Keratinocyte (primary cell): ENCODE results near the gene KATNB1. TPM values are rescaled to one million over a fixed set of nuclear protein-coding genes. Genes with fewer than 3 reads are reported as not detected.

ENCODE experiments used
- DNase-seq: peaks from one replicate; pipeline ENCODE4 v3.0.0-alpha.2; 2011; ENCODE audit warnings: low read depth, missing footprints, low spot score
- FAIRE-seq: peaks from 2 replicates; lab custom pipeline; 2011; peaks lifted over from hg19 to GRCh38; lab: Jason Lieb, UNC
- H2AFZ ChIP-seq: 2 replicates; pipeline ENCODE4 v1.6.0; 2012; ENCODE audit warnings: low read length, control low read depth, inconsistent platforms; ENCODE audit not compliant: control insufficient read depth
- H3K27ac ChIP-seq: 2 replicates; pipeline ENCODE4 v1.5.1; 2011; ENCODE audit warnings: low read length; ENCODE audit not compliant: control insufficient read depth, insufficient read depth
- H3K27me3 ChIP-seq: 3 replicates; pipeline ENCODE4 v1.6.0; 2011; ENCODE audit warnings: low read length; ENCODE audit not compliant: control insufficient read depth, insufficient read depth; ENCODE audit errors: extremely low read depth
- H3K36me3 ChIP-seq, 2 experiments: 2 replicates in 1 of 2; 3 replicates in 1 of 2; pipeline ENCODE4 v1.5.1; 2011; ENCODE audit warnings: low read length in 2 of 2, mild to moderate bottlenecking in 1 of 2; ENCODE audit not compliant: control insufficient read depth in 2 of 2, insufficient read depth in 2 of 2; ENCODE audit errors: extremely low read depth in 1 of 2
- H3K4me1 ChIP-seq: 3 replicates; pipeline ENCODE4 v1.5.1; 2011; ENCODE audit warnings: low read length; ENCODE audit not compliant: control insufficient read depth, insufficient read depth; ENCODE audit errors: extremely low read depth
- H3K4me2 ChIP-seq: 3 replicates; pipeline ENCODE4 v1.6.0; 2011; ENCODE audit warnings: low read depth, low read length; ENCODE audit not compliant: control insufficient read depth, insufficient read depth; ENCODE audit errors: extremely low read depth
- H3K4me3 ChIP-seq, 3 experiments: fragments of 200-600 bp in 1 of 3; sonication (generic) in 1 of 3; 2 replicates in 2 of 3; 3 replicates in 1 of 3; pipeline ENCODE4 v1.5.1; 2011 to 2016; ENCODE audit warnings: low read length in 3 of 3, mild to moderate bottlenecking in 3 of 3, control low read depth in 2 of 3, inconsistent platforms in 1 of 3, low read depth in 1 of 3, mixed read lengths in 1 of 3, mixed run types in 1 of 3, moderate library complexity in 1 of 3; ENCODE audit not compliant: control insufficient read depth in 2 of 3, insufficient read depth in 2 of 3; ENCODE audit errors: extremely low read depth in 1 of 3
- H3K79me2 ChIP-seq: 2 replicates; pipeline ENCODE4 v1.6.0; 2012; ENCODE audit warnings: low read length; ENCODE audit not compliant: control insufficient read depth, insufficient read depth
- H3K9ac ChIP-seq: 3 replicates; pipeline ENCODE4 v1.6.0; 2011; ENCODE audit warnings: low read length; ENCODE audit not compliant: control insufficient read depth, insufficient read depth; ENCODE audit errors: extremely low read depth
- H3K9me1 ChIP-seq: 3 replicates; pipeline ENCODE4 v1.6.0; 2011; ENCODE audit warnings: low read length; ENCODE audit not compliant: control insufficient read depth, insufficient read depth; ENCODE audit errors: extremely low read depth
- H3K9me3 ChIP-seq: 2 replicates; pipeline ENCODE4 v1.5.1; 2012; ENCODE audit warnings: low read depth, low read length; ENCODE audit not compliant: control insufficient read depth
- H4K20me1 ChIP-seq: 3 replicates; pipeline ENCODE4 v1.6.0; 2011; ENCODE audit warnings: low read length; ENCODE audit not compliant: control insufficient read depth, insufficient read depth; ENCODE audit errors: extremely low read depth
- EZH2 ChIP-seq: IDR thresholded peaks from one replicate; pipeline ENCODE4 v1.6.1; 2012; ENCODE audit warnings: inconsistent platforms, mild to moderate bottlenecking, low read length, moderate library complexity
- dilution Hi-C: fragments of 300-500 bp; cut with MboI; formaldehyde crosslinking; loops from one replicate; pipeline ENCODE4 v1.7.0; 2020; ENCODE audit warnings: low sequenced_read_pairs; ENCODE audit not compliant: extremely low pct_ligation_motif_present
- polyA plus RNA-seq, 5 experiments: library from polyadenylated mRNA; depleted of rRNA in 3 of 5; stranded (reverse) in 3 of 5; stranded (forward) in 1 of 5; unstranded in 1 of 5; fragments of >200 nt; gene quantifications; 1 replicate in 1 of 5; 2 replicates in 3 of 5; 3 replicates in 1 of 5; pipeline versions ENCODE4 v1.2.1 to v1.2.3, GENCODE V29; 2011 to 2012; ENCODE audit warnings: missing spikeins in 2 of 5, low read depth in 1 of 5, low replicate concordance in 1 of 5
- TF ChIP-seq, protein P1 (sequence below), 3 experiments: IDR thresholded peaks in 1 of 3; conservative IDR thresholded peaks in 1 of 3; optimal IDR thresholded peaks in 1 of 3; 2 replicates in 2 of 3; 3 replicates in 1 of 3; pipeline versions ENCODE3 to v1.5.1; 2011; ENCODE audit warnings: low read length in 3 of 3, mild to moderate bottlenecking in 3 of 3, moderate library complexity in 2 of 3, control low read depth in 1 of 3, inconsistent platforms in 1 of 3; ENCODE audit not compliant: insufficient read depth in 2 of 3; ENCODE audit errors: extremely low read depth in 1 of 3

KATNB1 gene
- polyA plus RNA-seq, 1 donor (not counting 4 experiments of a cell fraction or from before 2014, with no cell fraction given): 18.9 TPM

DNA sequence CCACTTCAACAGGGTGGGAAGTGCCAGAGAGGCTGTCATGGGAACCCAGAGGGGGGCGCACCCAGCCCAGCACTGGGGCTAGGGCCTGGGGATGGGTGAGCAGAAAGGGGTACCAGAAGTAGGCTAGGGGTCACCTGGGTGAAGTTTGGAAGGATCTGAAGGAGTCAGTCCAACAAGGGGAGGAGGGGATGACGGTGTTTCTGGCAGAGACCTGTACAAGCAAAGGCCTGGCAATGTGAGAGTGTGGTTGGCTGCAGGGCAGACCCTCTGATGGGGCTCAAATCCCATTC, 13.4 kb upstream of the KATNB1 start:
- FAIRE-seq (no peak), DNase-seq (no peak)
- no peak for TF ChIP-seq EZH2
- TF ChIP-seq, protein P1, sequence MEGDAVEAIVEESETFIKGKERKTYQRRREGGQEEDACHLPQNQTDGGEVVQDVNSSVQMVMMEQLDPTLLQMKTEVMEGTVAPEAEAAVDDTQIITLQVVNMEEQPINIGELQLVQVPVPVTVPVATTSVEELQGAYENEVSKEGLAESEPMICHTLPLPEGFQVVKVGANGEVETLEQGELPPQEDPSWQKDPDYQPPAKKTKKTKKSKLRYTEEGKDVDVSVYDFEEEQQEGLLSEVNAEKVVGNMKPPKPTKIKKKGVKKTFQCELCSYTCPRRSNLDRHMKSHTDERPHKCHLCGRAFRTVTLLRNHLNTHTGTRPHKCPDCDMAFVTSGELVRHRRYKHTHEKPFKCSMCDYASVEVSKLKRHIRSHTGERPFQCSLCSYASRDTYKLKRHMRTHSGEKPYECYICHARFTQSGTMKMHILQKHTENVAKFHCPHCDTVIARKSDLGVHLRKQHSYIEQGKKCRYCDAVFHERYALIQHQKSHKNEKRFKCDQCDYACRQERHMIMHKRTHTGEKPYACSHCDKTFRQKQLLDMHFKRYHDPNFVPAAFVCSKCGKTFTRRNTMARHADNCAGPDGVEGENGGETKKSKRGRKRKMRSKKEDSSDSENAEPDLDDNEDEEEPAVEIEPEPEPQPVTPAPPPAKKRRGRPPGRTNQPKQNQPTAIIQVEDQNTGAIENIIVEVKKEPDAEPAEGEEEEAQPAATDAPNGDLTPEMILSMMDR (optimal IDR thresholded peaks at IDR 0.05 in 1 of 3, IDR thresholded peaks at IDR 0.05 in 1 of 3, conservative IDR thresholded peaks at IDR 0.05 in 1 of 3; ENCODE audit: extremely low read depth in 1 of 3, insufficient read depth in 2 of 3, low read length in 3 of 3): no peak
- Histone ChIP-seq H3K36me3 (no peaks in the 10 kb centered on the region), H3K9me3 (no peaks in the 10 kb centered on the region), H3K9ac (no peak overlapping the region), H3K4me1 (no peaks in the 10 kb centered on the region), H3K27me3 (no peaks in the 10 kb centered on the region), H4K20me1 (no peaks in the 10 kb centered on the region), H3K4me2 (no peak overlapping the region), H3K9me1 (no peaks in the 10 kb centered on the region), H2AFZ (no peak overlapping the region), H3K79me2 (no peaks in the 10 kb centered on the region), H3K27ac (no peak overlapping the region), H3K4me3 (no peak overlapping the region)
- dilution Hi-C loops: no loop called here

DNA sequence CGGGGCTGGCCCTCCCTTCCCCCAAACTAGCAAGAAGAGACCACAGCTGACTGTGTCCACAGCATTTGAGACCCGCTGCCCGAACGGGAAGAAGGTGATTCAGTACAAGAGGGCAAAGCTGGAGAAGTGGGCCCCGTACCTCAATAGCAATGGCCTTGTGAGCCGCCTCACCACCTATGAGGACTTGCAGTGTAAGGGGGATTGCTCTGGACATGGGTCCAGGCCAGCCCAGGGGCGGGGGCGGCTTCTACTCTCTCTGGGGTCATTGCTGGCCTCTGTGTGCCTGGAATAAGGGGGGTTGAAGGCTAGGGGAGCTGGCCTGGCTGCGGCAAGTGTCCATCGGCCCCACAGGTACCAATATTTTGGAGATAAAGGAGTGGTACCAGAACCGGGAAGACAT, 12.9 kb upstream of the KATNB1 start:
- H3K9me3 ChIP-seq: no peaks in the 10 kb centered on the region
- H2AFZ ChIP-seq: no peak overlapping the region
- no peaks in the 10 kb centered on the region for H4K20me1 ChIP-seq
- no peaks in the 10 kb centered on the region for H3K9me1 ChIP-seq
- no peak for TF ChIP-seq EZH2
- TF ChIP-seq, protein P1 (optimal IDR thresholded peaks at IDR 0.05 in 1 of 3, IDR thresholded peaks at IDR 0.05 in 1 of 3, conservative IDR thresholded peaks at IDR 0.05 in 1 of 3; ENCODE audit: extremely low read depth in 1 of 3, insufficient read depth in 2 of 3, low read length in 3 of 3): no peak
- no peak overlapping the region for H3K4me3 ChIP-seq
- no peaks in the 10 kb centered on the region for H3K79me2 ChIP-seq
- H3K36me3 ChIP-seq: no peaks in the 10 kb centered on the region
- DNase-seq: no peak
- H3K4me1 ChIP-seq: no peaks in the 10 kb centered on the region
- H3K4me2 ChIP-seq: no peak overlapping the region
- no peak overlapping the region for H3K27ac ChIP-seq
- H3K27me3 ChIP-seq: no peaks in the 10 kb centered on the region
- dilution Hi-C loops: no loop called here
- no peak for FAIRE-seq
- no peak overlapping the region for H3K9ac ChIP-seq
